Stimulated activated naive CD4-positive, alpha-beta T cell treated with Interleukin-2 at 50 U/mL for 16 hours (primary cell): ENCODE results near the gene SLC2A4.
"Not testable (repeated sequence)": the region's sequence is repeated elsewhere in the genome, so short reads cannot be mapped to it uniquely, and the experiment has no call there.

Source experiments
- DNase-seq: peaks from one replicate; lab custom pipeline; 2025; lab: John Stamatoyannopoulos, UW

SLC2A4 gene

DNA sequence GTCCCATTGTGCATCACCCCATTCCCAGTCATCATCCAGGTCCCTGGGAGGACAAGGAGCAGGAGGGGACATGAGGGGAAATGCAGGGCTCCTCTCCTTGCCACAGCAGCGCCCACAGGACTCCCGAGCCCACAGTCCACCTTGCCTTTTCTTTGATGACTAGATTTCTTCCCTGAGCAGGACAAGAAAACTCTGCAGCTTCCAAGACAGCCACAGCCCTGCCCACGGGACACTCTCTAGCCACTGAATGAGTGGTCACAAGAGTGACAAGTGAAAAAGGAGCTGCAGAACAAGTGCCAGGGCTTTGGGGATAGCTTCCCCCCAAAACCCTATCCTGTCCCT is 42.9 kb downstream of the SLC2A4 start:
- no peak for DNase-seq

DNA sequence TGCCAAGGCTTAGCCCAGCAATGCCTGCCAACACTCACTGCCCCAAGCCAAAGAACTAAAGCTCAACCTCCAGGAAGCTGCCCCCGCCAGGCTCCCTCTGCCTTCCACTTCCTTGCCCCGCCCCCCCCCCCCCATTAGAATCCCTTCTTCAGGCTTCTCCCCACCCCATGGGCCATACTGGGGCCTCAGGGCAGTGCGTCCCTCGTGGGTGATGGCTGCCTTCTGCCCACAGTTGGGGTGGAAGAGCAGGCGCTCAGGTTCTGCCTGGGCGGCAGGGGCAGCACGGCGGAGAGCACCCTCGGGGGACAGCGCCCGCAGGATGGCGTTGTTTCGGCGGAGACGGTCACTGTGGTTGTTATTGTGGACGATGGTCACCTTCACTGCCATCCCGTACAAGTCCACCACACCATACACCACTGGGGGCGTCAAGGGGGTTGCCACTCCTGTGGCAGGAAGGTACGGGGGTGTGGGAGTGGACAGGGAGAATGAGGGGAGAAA is 43.6 kb downstream of the SLC2A4 start:
- no peak for DNase-seq

DNA sequence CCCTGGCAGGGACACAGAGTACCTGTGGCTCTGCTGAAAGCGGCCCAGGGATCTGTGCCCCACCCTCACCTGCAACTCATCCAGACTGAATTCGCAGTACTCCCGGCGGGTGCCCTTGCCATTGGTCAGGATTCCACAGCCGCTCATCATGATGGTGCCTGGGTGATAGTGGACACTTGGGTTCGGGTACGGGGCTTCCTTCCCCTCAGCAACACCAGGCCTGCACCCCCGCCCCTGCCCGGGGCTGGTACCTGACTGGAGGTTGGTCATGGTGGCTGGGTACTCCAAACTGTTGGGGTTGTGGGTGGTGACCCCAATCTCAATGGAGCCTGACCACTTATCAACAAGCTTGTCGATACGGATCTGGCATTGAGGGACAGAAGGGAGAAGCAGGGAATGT is 44.7 kb downstream of the SLC2A4 start:
- DNase-seq, result no peak

DNA sequence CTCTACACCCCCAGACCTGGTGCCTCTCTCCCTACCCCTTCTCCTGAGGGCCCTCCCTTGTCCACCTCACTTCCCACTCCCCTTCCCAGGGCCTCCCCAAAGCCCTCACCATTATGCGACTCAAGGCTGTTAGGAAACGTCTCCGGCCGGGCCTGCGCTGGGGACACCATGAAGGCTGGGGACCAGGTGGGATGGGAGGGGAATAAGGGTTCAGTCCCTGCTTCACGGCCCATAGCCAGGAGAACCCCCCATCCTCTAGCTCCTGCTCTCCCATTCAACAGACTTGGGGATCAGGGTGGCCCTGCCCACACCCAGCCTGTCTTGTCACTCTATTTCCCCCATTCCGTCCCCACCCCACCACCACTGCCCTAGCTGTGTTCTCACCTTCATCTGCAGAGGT is 45.5 kb downstream of the SLC2A4 start:
- DNase-seq, result no peak

DNA sequence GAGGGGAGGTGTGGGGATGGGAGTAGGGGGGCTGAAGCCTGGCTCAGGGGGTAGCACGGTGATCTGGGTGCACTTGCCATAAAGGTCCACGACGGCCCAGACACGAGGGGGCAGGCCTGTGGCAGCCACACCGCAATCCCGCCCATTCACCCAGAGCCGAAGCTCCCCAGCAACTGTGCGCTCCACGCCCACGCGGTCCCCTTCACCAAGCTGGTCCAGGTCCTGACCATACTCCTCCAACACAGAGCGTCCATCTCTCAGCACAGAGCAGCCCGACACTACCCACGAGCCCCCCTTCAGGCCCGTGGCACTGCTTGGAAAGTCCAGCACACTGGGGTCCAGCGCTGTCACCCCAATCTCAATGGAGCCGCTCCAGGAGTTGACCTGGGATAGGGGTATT is 46.0 kb downstream of the SLC2A4 start:
- no peak for DNase-seq

DNA sequence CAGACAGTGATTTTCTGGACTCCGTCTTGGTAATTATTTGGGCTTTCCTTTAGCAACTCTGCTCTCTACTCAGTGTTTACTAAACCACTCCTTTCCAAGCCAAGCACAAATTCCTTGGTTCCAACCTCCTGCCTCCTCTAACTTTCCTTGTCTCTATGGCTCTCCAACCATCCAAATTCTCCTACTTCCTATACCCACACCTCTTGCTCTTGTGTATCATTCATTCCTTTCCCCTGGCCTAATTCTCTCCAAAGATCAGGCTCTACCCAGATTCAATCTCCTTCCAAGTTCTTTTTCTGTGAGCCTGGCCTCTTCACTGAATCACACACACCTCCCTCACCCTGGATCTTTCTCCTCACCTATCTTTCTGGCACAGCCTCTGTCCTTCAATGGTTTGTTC is 46.5 kb downstream of the SLC2A4 start:
- DNase-seq, result no peak

DNA sequence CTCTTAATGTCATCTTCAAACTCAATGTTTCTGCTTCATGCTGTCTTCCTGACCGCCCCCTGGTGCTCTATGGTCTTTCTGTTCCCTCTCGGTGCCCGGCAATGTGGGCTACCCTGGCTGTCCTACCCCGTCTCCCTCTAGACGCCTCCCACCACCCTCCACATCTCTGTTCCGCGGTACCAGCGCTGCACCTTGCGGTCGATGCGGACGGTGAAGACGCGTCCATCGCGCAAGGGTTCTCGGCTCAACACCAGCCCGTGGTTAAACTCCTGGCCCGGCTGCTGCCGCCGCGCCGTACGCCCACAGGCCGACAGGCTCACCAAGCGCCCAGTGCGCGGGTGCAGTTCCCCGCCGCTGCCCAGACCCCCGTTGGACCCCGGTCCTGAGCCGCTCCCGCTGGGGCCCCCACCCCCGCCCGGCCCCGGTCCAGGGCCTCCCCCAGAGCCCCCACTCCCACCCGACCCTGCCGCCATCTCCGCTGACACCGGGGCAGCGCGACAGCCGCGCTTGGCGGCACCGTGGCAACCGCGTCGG is 47.4 kb downstream of the SLC2A4 start, which contains the start of gene NEURL4:
NEURL4 (minus strand) TSS at position 496 of the 534 bp plus-strand sequence; CDS start at position 473, 23 bp downstream.
- DNase-seq, result peak; percentile 41

DNA sequence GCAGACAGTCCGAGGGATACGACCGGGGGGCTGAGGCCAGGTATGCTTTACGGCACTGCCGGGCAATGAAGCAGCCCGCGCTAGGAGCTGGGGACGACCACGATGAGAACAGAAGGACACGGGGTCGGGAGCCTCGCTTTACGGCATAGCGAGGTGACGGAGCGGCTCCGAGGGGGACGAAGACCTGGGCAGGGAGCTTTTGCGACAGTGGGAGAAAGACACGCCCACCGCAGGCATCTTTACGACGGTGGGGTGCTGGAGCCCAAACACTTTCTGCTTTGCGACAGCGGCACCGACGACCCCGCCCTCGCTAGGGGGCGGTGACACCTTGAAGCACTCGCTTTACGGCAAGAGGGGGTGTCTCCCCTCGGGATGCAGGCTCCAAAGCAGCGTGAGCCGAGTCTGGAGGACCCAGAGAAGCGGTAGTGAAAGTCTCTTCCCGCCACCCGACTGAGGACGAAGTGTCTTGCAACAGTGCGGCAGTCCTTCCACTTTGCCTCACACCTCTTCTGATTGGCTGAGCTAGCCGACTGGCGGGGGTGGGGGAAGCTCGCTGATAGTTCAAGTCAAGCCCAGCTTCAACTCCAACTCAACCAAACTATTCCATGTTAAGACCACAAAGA is 48.0 kb downstream of the SLC2A4 start:
- peak; percentile 96 for DNase-seq

DNA sequence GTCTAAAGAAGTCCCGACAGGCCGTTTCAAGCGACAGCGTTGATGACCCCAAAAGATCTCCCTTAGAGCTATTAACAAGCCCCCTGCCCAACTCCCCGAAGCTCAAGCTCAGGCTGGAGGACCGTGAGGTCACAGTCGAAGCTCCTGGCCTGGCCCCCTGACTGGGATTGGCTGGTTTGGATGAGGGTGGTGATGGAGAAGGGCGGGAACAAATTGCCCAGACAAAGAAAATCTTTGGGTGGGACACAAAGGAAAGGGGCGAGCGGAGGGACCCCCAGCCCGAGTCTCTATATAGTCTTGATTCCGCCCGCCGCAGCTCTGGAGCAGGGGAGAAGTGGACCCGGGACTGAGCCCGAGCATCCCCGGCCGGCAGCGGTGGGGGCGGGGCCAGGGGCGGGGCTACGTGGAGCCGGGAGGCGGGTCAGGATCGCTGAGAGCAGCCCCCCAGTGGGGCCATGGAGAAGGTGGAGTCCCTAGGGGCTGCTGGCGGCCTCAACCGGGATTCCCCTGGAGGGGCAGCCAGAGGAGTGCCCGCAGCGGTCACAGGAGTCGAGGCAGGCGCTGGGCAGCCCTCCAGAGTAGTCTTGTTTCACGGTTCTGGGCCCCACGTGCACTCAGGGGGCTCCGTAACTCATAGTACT is 48.6 kb downstream of the SLC2A4 start:
- DNase-seq, result peak; percentile 79

DNA sequence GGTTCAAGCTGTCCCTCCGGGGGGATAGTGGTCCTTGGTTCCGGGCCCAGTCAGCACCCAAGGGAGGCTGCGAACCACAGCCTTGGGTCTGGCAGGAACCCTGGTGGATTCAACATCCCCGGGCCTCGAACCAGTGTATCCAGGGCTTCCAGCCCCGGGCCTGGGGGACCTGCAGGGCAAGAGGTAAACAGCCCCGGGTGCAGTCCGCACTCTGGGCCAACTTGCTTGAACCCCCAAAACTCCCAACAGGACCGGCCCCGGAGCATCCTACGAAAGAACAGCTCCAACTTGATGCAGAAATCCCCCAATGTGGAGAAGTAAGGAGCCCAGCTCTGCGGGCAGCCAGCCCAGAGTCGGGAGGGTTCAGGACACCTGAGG is 49.1 kb downstream of the SLC2A4 start:
- no peak for DNase-seq

DNA sequence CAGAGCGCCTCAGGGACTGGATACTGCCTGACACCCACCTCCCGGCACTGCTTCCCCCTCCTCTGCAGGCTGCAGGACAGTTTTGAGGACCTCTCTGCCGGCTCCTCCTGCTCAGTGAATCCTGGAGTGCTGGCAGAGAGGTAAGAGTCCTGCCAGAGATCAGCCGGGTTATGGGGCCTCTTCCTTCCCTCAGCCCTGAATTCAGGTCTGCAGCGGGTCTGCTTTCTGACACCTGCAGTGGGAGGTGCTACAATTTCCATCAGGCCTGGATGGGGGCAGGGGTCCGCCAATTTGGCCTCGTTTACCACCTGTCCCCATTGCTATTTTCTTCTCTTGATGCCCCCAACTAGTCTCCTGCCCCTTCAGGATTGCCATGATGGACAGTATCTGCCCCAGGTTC is 50.6 kb downstream of the SLC2A4 start:
- DNase-seq, result no peak

DNA sequence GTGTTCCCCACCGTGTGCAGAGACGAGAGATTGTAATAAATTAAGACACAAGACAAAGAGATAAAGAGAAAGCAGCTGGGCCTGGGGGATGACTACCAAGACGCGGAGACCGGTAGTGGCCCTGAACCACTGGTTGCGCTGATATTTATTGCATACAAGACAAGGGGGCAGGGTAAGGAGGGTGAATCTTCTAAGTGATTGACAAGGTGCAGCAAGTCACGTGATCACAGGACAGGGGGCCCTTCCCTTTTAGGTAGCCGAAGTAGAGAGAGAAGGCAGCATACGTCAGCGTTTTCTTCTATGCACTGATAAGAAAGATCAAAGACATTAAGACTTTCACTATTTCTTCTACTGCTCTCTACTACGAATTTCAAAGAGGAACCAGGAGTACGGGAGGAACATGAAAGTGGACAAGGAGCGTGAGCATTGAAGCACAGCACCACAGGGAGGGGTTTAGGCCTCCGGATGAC is 51.1 kb downstream of the SLC2A4 start:
- not testable (repeated sequence) for DNase-seq

DNA sequence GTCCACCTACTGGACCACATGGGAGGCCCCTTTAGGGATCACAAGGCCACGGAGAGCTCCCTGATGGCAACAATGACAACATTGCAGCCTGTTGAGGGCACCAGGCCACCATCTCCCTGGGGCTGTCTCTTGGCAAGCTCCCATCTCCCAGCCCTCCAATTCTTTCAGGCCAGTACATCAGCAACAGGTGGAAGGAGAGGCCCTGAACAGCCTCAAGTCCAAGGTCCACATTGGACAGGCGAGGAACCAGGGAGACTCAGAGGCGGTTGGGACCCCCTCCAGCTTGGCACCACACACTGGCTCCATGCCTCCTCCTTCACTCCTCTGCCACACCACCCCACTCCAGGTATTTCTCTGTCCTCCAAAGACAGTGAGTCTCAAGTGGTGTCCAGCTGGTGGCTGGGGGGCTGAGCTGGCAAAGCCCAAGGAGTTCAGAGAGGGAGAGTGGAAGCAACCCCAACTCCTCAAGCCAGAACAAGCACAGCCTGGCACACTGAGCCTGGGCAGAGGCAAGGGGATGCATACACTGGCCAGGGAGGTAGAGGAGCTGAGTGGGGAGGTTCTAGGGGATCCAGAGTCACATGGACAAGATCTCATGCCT is 53.5 kb downstream of the SLC2A4 start:
- no peak for DNase-seq

DNA sequence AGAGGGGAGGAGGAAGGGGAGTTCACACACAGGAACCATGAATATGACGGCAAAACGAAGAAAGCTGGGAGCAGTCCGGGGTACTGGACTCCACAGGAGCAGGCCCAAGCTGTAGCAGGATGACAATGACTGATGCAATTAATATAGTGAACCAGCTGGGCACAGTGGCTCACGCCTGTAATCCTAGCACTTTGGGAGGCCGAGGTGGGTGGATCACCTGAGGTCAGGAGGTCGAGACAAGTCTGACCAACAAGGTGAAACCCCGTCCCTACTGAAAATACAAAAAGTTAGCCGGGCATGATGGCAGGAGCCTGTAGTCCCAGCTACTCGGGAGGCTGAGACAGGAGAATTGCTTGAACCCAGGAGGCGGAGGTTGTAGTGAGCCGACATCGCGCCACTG is 54.2 kb downstream of the SLC2A4 start:
- not testable (repeated sequence) for DNase-seq

DNA sequence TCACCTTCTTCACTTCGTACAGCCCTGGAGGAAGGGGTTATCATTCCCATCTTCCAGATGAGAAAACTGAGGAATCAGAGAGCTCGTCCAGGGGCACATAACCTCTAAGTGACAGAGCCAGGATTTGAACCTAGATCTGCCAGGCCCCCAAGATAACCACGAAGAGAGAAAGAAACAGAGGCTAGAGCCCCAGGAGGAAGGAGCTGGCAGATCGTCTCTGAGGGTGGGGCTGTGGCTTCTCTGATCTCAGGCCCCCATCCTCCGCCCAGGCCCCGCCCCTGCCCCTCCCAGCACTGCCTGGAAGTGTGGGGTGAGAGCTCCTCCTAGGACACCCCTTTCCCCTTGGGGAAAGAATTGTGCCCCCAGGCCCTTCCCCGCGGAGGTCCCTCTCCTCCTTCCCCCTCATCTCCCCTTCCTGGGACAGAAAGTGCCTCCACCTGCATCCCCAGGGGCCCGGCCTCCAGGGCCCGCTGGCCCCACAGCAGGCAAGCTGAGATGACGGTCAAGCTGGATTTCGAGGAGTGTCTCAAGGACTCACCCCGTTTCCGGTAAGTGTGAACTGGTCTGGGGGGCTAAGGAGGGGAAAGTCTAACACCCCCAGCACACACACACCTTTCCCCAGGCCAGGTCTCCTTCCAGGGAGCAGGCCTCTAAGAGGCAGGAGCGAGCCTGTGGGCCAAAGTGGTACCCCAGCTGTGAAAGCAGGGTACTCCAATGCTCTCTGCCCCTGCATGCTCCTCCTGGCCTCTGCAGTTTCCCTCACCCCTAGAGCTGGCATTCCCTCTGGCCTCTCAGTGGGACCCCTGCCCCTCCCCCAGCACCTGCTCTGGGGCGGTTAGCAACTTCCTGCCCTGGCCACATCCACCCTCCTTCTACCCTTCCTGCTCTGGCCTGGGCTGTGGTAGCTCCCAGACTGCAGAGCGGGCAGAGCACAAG is 55.0 kb downstream of the SLC2A4 start, which contains the start of gene ACAP1:
ACAP1 (plus strand) TSS at position 290 of the 936 bp plus-strand sequence; CDS start at position 496, 206 bp downstream.
- peak; percentile 80 for DNase-seq

DNA sequence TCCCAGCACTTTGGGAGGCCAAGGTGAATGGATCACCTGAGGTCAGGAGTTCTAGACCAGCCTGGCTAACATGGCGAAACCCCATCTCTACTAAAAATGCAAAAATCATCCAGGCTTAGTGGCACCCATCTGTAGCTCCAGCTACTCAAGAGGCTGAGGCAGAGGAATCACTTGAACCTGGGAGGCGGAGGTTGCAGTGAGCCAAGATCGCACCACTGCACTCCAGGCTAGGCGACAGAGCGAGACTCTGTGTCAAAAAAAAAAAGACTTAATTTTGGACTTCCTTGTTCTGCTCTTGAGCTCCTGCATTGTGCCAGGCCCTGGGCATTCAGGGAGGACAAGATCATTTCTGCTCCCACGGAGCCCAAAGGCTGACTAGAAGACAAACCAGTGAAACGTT is 56.1 kb downstream of the SLC2A4 start:
- DNase-seq, result not testable (repeated sequence)
